Activated CD8-positive, alpha-beta T cell treated with anti-CD3 and anti-CD28 coated beads for 36 hours (primary cell): Measurements from ENCODE around the gene AP5S1. TPM values are rescaled to one million over a fixed set of nuclear protein-coding genes. Genes with fewer than 3 reads are reported as not detected.

Source experiments
- ATAC-seq: fragments of 200-7000 bp; cut with Tn5 transposase; one replicate; pipeline ENCODE4 v1.10.0; 2021; ENCODE audit warnings: mild to moderate bottlenecking, moderate library complexity
- CTCF ChIA-PET: fragments of 350-600 bp; sonication (Branson Sonifier 250); formaldehyde crosslinking; loops from one replicate; lab custom pipeline; 2021; ENCODE audit warnings: antibody characterized with exemption; lab: Charles Lee
- POLR2A ChIA-PET: fragments of 350-600 bp; sonication (Branson Sonifier 250); formaldehyde crosslinking; loops from one replicate; lab custom pipeline; 2021; ENCODE audit warnings: antibody characterized with exemption; lab: Charles Lee
- DNase-seq: peaks from one replicate; pipeline ENCODE4 v3.0.0-alpha.2; 2020
- H3K27ac Mint-ChIP-seq: one replicate; pipeline ENCODE4 v1.8.0; 2021; ENCODE audit warnings: mild to moderate bottlenecking, mixed read lengths
- H3K27me3 Mint-ChIP-seq: one replicate; pipeline ENCODE4 v1.8.0; 2021; ENCODE audit warnings: mixed read lengths
- H3K36me3 Mint-ChIP-seq: one replicate; pipeline ENCODE4 v1.8.0; 2021; ENCODE audit warnings: low read depth, mixed read lengths
- H3K4me1 Mint-ChIP-seq: one replicate; pipeline ENCODE4 v1.8.0; 2021; ENCODE audit warnings: low read depth, mixed read lengths
- H3K4me3 Mint-ChIP-seq: one replicate; pipeline ENCODE4 v1.8.0; 2021; ENCODE audit warnings: mild to moderate bottlenecking, moderate library complexity, mixed read lengths
- H3K9me3 Mint-ChIP-seq: one replicate; pipeline ENCODE4 v1.8.0; 2021; ENCODE audit warnings: mixed read lengths
- intact Hi-C: fragments of 100-400 bp; cut with micrococcal nuclease; formaldehyde crosslinking; loops from one replicate; pipeline ENCODE4 v1.10.0; 2022
- total RNA-seq, 2 experiments: library from RNA; stranded (reverse); gene quantifications; one replicate each; pipeline ENCODE4 v1.2.3, GENCODE V29; 2021
- TF ChIP-seq, protein P1 (sequence below): fragments of 200-600 bp; IDR thresholded peaks from one replicate; pipeline ENCODE4 v1.8.0; 2022; ENCODE audit warnings: antibody characterized with exemption, mild to moderate bottlenecking

Gene AP5S1
- total RNA-seq, 2 experiments from 2014 or later, result 7.4 to 8.6 TPM

GRCh38 chr20:3854462-3854871 is 34.1 kb downstream of the AP5S1 start:
- no peak for DNase-seq
- no peak for ATAC-seq
- TF ChIP-seq, protein P1, sequence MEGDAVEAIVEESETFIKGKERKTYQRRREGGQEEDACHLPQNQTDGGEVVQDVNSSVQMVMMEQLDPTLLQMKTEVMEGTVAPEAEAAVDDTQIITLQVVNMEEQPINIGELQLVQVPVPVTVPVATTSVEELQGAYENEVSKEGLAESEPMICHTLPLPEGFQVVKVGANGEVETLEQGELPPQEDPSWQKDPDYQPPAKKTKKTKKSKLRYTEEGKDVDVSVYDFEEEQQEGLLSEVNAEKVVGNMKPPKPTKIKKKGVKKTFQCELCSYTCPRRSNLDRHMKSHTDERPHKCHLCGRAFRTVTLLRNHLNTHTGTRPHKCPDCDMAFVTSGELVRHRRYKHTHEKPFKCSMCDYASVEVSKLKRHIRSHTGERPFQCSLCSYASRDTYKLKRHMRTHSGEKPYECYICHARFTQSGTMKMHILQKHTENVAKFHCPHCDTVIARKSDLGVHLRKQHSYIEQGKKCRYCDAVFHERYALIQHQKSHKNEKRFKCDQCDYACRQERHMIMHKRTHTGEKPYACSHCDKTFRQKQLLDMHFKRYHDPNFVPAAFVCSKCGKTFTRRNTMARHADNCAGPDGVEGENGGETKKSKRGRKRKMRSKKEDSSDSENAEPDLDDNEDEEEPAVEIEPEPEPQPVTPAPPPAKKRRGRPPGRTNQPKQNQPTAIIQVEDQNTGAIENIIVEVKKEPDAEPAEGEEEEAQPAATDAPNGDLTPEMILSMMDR, result no peak
- Mint-ChIP-seq H3K27me3 (no peaks in the 10 kb centered on the region), H3K27ac (peak overlapping the region; percentile 10), H3K9me3 (no peaks in the 10 kb centered on the region), H3K4me3 (no peak overlapping the region), H3K4me1 (peaks cover 5% of the 10 kb centered on the region), H3K36me3 (peaks cover 18% of the 10 kb centered on the region)
- ChIA-PET CTCF (interaction anchor here (0.7 to 3.2 kb wide), 29 partner anchors 10 to 281 kb away, joined by 3 to 25 read pairs (median 6); partner anchors contain the start of genes ADISSP, AP5S1 and CENPB), POLR2A (interaction anchor here (1.1 kb wide), 1 partner anchor 10 kb away, joined by 3 read pairs; no protein-coding TSS in a partner anchor)
- intact Hi-C loops, result no loop called here

GRCh38 chr20:3857405-3857804 is 37.1 kb downstream of the AP5S1 start:
- ChIA-PET POLR2A (no interaction called here), CTCF (interaction anchor here (0.7 kb wide), 1 partner anchor 116 kb away, joined by 3 read pairs; no protein-coding TSS in a partner anchor)
- TF ChIP-seq, protein P1, result no peak
- Mint-ChIP-seq H3K27ac (no peak overlapping the region), H3K4me3 (no peak overlapping the region), H3K9me3 (no peaks in the 10 kb centered on the region), H3K4me1 (peaks cover 3% of the 10 kb centered on the region), H3K36me3 (peaks cover 31% of the 10 kb centered on the region), H3K27me3 (no peaks in the 10 kb centered on the region)
- ATAC-seq, result no peak
- intact Hi-C loops, result loop anchor here (5.0 kb wide), 1 partner anchor 75 kb away; the partner anchor contains the start of gene SPEF1
- no peak for DNase-seq

- Mint-ChIP-seq H3K9me3 (no peaks in the 10 kb centered on the region), H3K36me3 (peaks cover 42% of the 10 kb centered on the region), H3K27ac (no peak overlapping the region), H3K27me3 (no peaks in the 10 kb centered on the region), H3K4me3 (no peak overlapping the region), H3K4me1 (peaks cover 3% of the 10 kb centered on the region)
- TF ChIP-seq, protein P1, result no peak
- ATAC-seq (no peak), DNase-seq (no peak)
- intact Hi-C loops, result loop anchor here (5.0 kb wide), 1 partner anchor 76 kb away; the partner anchor contains the start of gene SPEF1
- ChIA-PET POLR2A (interaction anchor here (0.6 kb wide), 2 partner anchors 13 to 258 kb away, joined by 3 to 4 read pairs; no protein-coding TSS in a partner anchor), CTCF (no interaction called here)
Measured at GRCh38 chr20:3858689-3859088, 38.3 kb downstream of the AP5S1 start.

GRCh38 chr20:3861191-3861590 is 40.8 kb downstream of the AP5S1 start:
- ChIA-PET CTCF (interaction anchor here (1.5 kb wide), 1 partner anchor 150 kb away, joined by 4 read pairs; no protein-coding TSS in a partner anchor), POLR2A (no interaction called here)
- Mint-ChIP-seq H3K27ac (no peak overlapping the region), H3K4me3 (no peak overlapping the region), H3K36me3 (peaks cover 48% of the 10 kb centered on the region), H3K9me3 (no peaks in the 10 kb centered on the region), H3K4me1 (peaks cover 3% of the 10 kb centered on the region), H3K27me3 (no peaks in the 10 kb centered on the region)
- TF ChIP-seq, protein P1, result no peak
- intact Hi-C loops, result no loop called here
- DNase-seq, result no peak
- ATAC-seq, result no peak

GRCh38 chr20:3862333-3862732 is 42.0 kb downstream of the AP5S1 start:
- CTCF ChIA-PET, result interaction anchor here (1.2 kb wide), 1 partner anchor 13 kb away, joined by 3 read pairs; no protein-coding TSS in a partner anchor
- ATAC-seq (no peak), DNase-seq (no peak)
- H3K4me3 Mint-ChIP-seq, result no peak overlapping the region
- no peaks in the 10 kb centered on the region for H3K9me3 Mint-ChIP-seq
- H3K27me3 Mint-ChIP-seq, result no peaks in the 10 kb centered on the region
- no peak overlapping the region for H3K27ac Mint-ChIP-seq
- TF ChIP-seq, protein P1, result no peak
- peaks cover 44% of the 10 kb centered on the region for H3K36me3 Mint-ChIP-seq
- POLR2A ChIA-PET, result no interaction called here
- H3K4me1 Mint-ChIP-seq, result no peaks in the 10 kb centered on the region
- intact Hi-C loops, result no loop called here
